ENCODE results near the gene SLC6A7. TPM values are rescaled to one million over a fixed set of nuclear protein-coding genes. Genes with fewer than 3 reads are reported as not detected.
A peak's percentile ranks its signal among the peaks of the same experiment; 100 is the strongest.

SLC6A7 gene
- total RNA-seq, 1 donor from 2014 or later: 10.8 TPM

DNA sequence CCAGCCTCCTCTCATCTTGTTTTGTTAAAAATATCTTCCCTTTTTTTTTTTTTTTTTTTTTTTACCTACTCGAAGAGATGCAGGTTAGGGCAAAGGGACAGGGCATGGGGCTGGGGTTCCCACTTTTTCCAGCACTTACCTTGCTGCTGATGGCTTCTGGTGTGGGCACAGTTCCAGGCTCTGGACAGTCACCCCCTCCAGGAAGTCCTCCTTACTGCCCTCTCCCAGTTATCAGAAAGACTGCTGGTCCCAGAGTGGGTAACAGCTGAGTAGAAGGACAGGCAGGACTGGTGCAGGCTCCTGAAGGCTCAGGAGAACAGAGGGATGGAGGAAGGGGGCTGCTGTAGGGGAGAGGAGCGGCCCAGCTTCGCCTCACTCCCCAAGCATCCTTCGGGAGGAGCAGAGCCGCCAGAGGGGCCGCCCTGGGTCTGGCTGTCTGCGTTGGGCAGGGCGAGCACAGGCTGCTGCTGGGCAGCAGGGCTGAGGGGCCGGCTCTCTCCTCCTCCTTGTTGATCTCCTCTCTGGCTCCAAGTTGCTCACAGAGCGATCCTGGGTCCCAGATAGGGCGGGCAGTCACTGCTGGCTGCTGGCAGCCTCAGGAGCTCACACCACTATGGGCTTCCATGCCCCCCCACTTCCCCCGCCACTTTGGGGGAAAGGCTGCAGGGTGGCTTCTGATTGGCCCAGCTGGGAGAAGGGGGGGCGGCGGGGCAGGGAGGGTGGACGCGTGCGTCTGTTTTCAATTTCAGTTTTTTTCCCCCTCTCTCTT is 34.4 kb upstream of the SLC6A7 start, which contains the start of gene PDGFRB:
Gene PDGFRB (minus strand): TSS at position 588 of the 769 bp plus-strand sequence. CDS start 18,798 bp downstream, outside the sequence.
- peak; percentile 98 for DNase-seq (ENCODE audit: low spot score)

DNA sequence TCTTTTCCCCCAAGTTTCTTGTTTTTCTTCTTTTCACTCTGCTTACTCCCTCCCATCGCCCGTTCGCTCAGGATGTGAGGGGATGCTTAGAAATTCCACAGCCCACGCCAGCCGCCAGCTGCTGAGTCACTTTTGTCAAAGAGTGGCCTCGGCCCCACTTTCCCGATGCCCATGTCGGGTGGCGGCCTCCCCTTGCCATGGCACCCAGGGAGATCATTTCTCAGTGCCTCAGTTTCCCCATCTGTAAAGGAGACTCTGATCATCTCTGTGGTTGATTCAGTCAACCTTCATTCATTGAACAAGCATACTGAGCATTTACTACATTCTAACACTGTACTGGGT is 33.9 kb upstream of the SLC6A7 start:
- DNase-seq (ENCODE audit: low spot score): no peak

DNA sequence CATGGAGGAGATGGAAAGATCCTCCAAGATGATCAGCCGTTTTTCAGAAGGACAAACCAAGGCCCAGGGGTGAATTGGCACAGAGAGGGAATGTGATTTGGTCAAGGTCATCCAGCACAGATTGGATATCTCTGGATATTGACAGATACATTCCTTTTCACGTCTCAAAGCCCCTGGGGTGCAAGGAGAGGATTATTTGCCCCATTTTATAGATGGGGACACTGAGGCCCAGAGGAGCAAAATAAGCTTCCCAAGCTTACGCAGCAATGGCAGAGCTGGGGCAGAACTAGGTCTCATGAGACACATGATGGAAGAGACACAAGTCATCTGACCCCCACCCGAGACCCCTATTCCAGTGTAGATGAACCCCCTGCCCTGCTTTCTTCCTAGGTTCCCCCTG is 33.3 kb upstream of the SLC6A7 start:
- DNase-seq (ENCODE audit: low spot score): no peak

DNA sequence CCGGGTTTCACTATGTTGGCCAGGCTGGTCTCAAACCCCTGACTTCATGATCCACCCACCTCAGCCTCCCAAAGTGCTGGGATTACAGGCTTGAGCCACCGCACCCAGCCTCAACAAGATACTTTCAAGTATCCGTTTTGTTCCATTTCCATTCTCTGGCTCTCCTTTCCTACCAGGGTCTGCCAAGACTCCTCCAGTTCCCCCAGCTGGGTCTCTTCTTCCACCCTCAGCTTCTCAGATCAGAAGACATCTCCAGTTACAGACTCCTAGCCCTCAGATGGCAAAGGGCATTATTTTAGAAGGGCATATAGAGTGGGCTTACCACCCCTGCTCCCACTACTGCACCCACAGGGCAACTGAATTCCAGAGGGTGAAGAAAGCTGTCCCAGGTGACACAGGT is 32.7 kb upstream of the SLC6A7 start:
- DNase-seq (ENCODE audit: low spot score): no peak

DNA sequence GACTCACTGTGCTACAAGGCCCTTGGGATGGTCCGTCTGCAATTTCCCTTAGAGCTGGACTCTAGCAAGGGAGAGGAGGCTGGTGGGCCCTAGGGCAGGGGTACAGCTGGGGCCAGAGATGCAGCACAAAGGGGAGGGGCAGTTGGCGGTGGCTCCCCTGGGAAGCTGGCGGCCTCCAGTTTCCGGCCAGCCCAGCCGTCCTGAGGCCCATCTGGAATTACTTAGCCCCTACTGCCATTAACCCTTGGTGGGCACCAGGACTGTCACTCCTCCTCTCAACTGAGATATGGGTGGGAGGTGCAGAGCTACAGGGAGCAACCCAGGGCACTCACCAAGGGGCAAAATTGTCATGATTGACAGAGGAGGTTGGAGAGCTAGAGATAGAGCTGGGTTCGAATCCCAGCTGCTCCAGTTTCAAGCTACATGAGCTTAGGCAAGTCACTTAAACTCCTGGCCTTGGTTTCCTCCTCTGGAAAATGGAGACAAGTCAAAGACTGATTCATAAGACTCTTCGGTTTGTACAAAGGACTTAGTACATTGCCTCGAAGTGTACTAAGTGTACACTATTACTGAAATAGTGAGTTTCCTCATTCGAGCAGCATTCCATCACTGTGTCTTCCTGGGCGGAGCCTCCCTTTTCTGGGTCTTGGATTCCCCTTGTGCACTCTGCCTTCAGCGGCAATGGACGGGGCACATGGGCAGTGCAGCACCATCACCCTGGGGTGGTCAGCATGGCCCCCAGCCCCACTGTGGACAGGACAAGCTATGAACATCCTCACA is 31.5 kb upstream of the SLC6A7 start:
- DNase-seq (ENCODE audit: low spot score): peak; percentile 63

DNA sequence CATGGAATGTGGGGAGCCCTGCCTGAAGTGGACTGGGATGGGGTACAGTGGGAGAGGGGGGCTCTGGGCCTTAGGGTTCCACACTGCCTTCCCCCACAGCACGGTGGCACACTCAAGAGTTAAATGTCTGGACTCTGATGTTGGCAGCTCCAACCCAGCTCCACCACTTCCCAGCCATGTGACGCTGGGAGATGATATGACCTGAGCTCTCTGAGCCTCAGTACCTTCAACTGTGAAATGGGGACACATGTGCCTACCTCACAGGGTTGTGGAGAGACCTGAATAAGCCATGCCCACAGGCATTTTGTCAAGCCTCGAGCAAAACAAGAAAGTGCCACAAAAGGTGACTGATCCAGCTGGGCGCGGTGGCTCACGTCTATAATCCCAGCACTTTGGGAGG is 30.8 kb upstream of the SLC6A7 start:
- DNase-seq (ENCODE audit: low spot score): no peak

DNA sequence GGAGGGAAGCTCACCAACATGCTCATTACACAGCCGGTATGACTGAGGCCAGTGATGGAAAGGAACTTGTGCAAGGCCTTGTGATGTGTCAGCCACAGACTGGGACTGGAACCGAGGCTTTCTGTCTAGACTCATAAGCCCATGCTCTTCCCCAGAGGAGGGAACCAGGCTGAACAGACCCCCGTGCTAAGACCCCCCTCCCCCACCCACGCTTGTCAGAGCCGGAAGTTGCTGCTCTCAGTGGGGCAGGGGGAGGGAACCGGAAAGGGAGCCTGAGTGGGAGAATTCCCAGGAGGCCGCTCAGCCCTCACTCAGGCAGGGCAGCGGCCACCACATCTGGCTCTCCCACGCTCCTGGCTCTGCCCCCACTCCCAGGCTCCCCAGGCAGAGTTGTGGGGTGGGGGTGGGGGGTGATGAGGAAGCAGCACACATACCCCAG is 30.1 kb upstream of the SLC6A7 start:
- peak; percentile 66 for DNase-seq (ENCODE audit: low spot score)

DNA sequence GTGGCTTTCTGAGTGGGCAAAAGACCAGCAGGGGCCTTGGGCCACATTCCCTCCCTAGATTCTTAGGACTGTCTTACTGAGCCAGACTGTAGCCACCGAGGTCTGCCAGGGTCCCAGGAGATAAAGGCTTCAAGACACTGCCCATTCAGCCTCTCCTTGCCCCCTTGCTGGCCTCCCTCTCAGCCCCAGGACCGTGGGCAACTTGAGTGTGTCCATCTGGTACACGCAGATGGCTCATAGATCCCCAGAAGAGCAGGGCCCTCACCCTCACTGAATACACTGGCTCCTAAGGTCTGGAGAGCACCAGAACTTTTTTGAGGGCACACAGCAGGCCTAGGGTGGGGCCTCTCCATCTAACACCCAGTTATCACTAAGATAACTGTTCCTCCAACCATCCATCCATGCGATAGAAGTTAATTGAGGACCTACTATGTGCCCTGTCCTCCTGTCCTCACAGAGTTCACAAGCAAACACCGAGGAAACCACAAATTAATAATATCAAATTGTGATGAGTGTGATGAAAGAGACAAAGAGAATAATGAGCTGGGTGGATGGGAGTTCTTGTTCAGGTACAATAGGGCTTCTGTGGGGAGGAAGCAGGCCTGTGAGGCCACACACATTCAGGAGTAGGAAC is 29.3 kb upstream of the SLC6A7 start:
- no peak for DNase-seq (ENCODE audit: low spot score)

DNA sequence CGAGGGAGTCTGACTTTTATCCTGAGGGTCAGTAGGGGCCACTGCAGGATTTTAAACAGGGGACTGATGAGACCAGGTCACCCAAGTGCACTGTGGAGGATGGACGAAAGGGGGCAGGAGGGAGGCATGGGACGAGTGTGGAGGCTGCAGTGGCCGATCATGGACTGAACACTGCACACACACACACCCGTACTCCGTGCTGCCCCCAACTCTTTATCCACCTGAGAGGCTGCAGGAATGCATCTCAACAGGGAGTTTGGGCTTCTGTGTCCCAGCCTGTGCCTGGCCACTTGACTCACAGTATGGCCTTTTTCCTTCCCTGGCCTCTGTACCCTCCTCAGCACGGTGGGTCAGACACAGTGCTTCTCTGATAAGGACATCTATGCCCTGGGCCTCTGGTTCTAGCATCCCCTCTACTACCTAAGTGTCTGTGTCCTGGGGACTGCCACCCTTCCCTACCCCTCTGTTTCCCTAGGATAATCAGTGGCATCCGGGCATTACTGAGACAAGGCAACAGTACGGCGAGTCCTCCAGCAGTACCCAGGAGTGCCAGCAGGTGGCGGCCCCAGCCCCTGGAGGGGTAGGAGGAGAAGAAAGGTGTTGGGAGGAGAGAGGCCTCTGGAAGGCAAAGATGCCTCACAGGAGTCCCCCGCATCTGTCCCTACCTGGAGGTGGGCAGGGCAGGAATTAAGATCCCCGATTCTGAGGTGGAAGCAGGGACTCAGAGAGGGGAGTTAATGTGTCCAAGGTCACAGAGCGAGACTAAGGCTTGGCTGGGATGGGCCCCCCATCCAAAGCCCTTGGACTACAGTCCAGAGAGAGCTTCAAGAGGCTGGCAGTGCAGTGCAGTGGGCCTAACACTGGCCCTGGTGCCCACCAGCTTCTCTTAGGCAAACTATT is 28.4 kb upstream of the SLC6A7 start:
- DNase-seq (ENCODE audit: low spot score): peak; percentile 64

DNA sequence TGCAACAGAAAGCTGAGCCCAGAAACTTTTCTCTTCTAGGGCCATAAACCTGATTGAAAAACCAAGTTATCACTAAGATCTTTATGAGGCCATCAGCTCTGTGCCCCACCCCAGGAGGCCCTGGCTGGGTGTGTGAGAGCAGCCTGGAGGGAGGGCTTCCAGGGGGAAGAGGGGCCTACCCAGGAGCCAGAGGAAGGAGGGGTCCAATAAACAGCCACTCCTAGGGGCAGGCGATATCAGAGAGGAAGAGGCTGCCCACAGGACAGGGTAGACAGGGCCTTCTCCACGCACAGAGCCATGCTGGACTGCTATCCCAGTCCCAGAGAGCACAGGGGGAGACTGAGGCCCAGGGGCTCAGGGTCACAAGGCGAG is 27.7 kb upstream of the SLC6A7 start:
- DNase-seq (ENCODE audit: low spot score): no peak

DNA sequence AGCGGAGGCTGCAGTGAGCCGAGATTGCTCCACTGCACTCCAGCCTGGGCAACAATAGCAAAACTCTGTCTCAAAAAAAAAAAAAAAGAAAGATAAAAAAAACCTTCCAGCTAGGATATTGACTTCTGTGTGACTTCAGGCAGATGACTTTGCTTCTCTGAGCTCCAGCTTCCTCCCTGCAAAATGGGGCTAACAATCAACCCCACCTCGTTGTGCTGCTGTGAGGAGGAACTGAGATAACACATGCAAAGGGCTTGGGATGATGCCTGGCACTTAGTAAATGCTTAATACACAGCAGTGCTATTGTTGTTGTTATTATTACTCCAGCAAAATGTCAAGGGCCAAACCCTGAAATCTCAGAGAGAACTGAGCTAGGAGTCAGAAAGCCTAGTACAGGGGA is 26.8 kb upstream of the SLC6A7 start:
- DNase-seq (ENCODE audit: low spot score): no peak

DNA sequence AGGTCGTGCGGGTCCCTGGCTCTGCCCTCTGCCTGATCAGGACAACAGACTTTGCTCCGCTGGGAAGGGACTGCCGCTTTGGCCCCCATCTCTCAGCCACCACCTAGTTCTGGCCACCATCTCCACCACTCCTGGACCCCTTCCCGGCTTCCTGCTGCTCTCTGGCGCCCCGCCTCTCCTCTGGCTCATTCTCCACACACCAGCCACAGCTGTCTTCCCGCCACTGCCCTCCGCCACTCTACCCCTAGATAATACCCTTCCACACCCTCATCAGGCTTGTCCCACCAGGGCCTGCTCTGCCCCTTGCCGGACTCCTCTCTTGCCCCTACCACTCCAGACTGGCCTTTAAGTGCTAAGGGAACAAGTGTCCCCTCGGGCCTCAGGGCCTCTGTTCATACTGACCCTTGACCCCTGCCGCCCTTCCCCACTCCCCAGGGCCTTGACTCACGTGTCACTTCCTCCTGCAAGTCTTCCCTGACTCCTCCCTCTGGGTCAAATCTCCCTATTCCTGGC is 26.3 kb upstream of the SLC6A7 start:
- DNase-seq (ENCODE audit: low spot score): peak; percentile 53

DNA sequence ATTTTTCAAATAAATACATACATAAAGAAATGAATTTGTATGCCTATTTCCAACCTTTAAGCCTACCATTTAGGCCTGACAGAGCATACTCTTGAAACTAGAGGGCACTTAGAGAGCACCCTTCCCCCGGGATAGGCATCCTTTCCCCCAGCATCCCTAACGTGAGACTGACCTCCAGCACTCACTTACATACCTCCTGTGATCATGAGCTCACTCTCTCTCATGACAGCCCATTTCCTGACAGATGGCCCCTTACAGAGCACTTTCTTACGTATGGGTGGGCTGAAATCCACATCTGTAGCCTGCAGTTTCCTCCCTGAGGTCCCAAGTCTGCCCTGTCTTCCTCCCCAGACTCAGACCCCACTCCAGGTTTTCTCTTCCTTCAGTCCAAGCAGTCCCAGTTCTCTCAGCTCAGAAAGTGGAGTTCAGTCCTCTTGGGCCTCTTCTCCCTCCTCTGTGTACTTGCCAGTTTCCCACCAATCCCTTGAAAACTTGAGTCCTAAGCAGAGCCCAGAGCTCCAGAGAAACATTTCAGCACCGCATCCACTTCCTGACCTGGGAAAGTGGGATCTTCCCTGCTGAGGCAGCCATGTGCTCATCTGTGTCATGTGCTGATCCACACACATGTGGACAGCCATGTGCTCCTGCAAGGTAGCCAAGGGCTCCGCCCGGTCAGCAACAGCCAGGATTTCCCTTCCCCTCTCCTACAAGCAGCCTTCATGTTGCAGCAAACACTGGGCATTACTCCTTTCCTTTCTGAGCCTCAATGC is 25.5 kb upstream of the SLC6A7 start:
- no peak for DNase-seq (ENCODE audit: low spot score)

DNA sequence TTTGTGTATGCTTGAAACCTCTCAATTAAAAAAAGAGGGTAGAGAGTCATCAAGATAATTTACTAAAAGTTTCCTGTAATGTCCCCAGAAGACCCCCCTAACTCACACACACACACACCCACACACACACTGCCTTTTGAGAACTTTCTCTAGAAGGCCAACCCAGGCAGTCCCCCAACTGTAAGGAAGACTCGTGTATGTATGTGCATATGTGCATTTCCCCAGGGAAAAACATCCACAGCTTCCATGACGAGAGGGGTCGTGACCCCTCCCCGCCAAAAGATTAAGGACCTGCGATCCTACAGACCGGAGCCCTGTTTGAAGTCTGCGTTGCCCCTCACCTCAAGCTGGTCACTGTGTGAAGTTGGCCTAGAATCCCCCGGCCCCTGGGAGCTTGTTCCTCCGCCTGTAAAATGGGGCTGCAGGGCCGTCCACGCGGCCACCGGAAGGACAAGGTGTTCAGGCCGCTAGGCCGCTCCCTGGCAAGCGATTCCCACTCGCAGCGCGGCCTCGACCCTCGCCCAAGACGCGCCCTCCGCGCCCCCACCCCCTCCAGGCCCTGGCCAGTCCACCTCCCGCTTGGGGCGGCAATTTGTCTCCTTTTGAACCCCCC is 23.7 kb upstream of the SLC6A7 start:
- no peak for DNase-seq (ENCODE audit: low spot score)

DNA sequence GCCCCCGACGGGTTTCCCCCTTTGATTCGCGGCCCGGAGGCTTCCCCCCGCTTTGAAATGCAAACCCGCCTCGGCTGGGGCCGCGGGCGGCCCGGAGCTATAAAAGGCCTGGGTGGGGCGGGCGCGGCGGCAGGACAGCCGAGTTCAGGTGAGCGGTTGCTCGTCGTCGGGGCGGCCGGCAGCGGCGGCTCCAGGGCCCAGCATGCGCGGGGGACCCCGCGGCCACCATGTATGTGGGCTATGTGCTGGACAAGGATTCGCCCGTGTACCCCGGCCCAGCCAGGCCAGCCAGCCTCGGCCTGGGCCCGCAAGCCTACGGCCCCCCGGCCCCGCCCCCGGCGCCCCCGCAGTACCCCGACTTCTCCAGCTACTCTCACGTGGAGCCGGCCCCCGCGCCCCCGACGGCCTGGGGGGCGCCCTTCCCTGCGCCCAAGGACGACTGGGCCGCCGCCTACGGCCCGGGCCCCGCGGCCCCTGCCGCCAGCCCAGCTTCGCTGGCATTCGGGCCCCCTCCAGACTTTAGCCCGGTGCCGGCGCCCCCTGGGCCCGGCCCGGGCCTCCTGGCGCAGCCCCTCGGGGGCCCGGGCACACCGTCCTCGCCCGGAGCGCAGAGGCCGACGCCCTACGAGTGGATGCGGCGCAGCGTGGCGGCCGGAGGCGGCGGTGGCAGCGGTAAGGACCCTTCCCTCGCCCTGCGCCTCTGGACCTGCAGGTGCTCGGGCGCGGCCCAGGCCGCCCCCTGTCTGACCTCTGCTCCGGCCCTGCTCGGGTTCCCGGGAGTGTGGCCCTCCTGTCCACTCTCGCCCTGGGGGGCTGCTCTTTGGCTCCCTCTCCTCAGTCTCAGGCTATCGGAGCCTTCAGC is 23.0 kb upstream of the SLC6A7 start, which contains the start of gene CDX1:
Gene CDX1 (plus strand): TSS at position 129 of the 862 bp plus-strand sequence. CDS start 99 bp downstream, at position 228.
- no peak for DNase-seq (ENCODE audit: low spot score)

DNA sequence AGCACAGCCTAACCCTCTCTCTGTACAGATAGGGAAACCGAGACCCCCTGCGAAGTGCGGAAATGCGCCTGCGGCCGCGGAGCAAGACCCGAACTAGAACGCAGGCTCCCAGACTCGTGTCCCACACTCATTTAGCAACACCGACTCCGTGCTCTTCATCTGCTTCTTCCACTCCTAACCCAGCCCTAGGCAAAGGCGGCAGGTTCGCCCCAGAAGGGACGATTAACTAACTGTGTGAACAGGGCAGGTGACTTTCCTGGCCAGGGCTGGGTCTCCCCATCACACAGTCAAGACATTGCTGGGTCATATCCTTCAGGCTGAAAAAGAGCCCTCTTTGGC is 22.4 kb upstream of the SLC6A7 start:
- DNase-seq (ENCODE audit: low spot score): no peak

DNA sequence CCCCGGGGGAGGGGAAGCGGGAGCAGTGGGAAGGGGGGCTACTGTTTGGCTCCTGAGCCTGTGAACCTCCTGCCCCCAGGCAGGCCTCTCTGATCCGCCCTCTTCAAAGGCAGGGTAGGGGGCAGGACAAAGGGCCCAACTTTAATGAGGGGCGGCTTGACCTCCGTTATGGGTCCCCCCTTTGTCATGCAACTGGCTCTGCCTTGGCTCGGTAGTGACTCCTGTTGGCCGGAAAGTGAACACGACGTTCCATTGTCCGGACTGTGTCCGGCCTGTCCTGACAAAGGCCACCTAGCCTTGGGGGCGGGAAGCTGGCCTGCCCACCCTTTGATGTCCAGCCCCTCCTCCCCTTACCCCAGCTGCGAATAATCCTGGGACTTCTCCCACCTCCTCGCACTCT is 22.0 kb upstream of the SLC6A7 start:
- DNase-seq (ENCODE audit: low spot score): no peak

DNA sequence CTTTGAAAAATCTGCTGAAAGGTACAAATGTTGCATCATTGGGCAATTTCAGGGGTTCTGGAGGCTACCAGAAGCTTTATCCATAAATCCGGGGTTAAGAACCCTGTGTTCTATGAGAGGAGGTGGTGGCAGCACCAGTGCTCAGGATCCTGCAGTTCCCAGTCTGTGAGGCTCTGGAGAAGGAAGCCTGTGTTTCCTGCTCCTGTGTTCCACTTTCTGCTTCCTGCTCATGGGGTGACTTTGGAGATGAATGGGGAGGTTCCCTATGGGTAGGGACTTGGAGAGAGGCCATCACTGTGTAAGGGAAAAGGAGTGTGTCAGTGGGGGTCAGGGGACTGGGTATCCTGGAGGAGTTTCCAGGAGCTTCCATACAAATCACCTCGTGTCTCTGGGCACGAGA is 21.0 kb upstream of the SLC6A7 start:
- no peak for DNase-seq (ENCODE audit: low spot score)

DNA sequence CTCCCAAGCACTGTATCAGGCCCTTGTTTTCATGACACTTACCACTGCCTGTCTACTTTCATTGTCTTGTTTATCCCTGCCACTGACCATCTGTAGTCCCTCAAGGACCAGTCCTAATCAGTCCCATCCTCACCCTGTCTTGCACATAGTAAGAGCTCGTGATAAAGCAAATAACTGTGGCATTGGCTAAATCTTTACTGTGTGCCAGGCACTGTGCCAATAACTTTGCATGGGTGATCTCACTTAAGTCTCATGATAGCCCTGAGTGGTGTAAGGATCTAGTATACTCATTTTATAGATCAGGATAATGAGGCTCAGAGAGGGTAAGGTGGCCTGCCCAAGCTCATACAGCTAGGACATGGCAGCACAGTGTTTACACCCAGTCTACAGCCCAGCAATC is 17.7 kb upstream of the SLC6A7 start:
- DNase-seq (ENCODE audit: low spot score): peak; percentile 44

All from umbilical cord (tissue), 2 donors.